CD4-positive, alpha-beta memory T cell (primary cell): ENCODE data around the gene FBXL5. TPM values are rescaled to one million over a fixed set of nuclear protein-coding genes. Genes with fewer than 3 reads are reported as not detected.

ENCODE experiments used
- CTCF ChIA-PET: fragments of 350-600 bp; sonication (Branson Sonifier 250); formaldehyde crosslinking; loops from one replicate; lab custom pipeline; 2021; ENCODE audit warnings: inconsistent platforms; ENCODE audit not compliant: partially characterized antibody; lab: Charles Lee
- POLR2A ChIA-PET: fragments of 350-600 bp; sonication (Branson Sonifier 250); formaldehyde crosslinking; loops from one replicate; lab custom pipeline; 2021; ENCODE audit not compliant: partially characterized antibody; lab: Charles Lee
- DNase-seq, 5 donors: peaks; one replicate each; pipeline versions ENCODE4 v3.0.0 to v3.0.0-alpha.2; 2020 to 2022; ENCODE audit warnings: mixed read lengths in 1 of 5
- H3K27ac ChIP-seq: one replicate; pipeline ENCODE4 v1.7.0; 2013; ENCODE audit warnings: low read depth, low read length
- H3K27me3 ChIP-seq: 2 replicates; pipeline ENCODE4 v1.7.0; 2013; ENCODE audit warnings: mild to moderate bottlenecking, low read length, moderate library complexity; ENCODE audit not compliant: insufficient read depth
- H3K36me3 ChIP-seq: 2 replicates; pipeline ENCODE4 v1.7.0; 2013; ENCODE audit warnings: mild to moderate bottlenecking, low read length, moderate library complexity; ENCODE audit not compliant: insufficient read depth
- H3K4me1 ChIP-seq: 2 replicates; pipeline ENCODE4 v1.7.0; 2013; ENCODE audit warnings: mild to moderate bottlenecking, low read length, moderate library complexity; ENCODE audit not compliant: insufficient read depth
- H3K4me3 ChIP-seq, 2 donors: one replicate each; pipeline ENCODE4 v1.7.0; 2013; ENCODE audit warnings: low read length in 2 of 2, mild to moderate bottlenecking in 1 of 2
- H3K9me3 ChIP-seq, 2 donors: one replicate each; pipeline ENCODE4 v1.7.0; 2013; ENCODE audit warnings: low read length in 2 of 2, control low read depth in 1 of 2; ENCODE audit not compliant: control insufficient read depth in 1 of 2
- H3K27ac Mint-ChIP-seq, 7 donors: one replicate each; pipeline ENCODE4 v1.8.0; 2020 to 2021; ENCODE audit warnings: mixed read lengths in 7 of 7, mild to moderate bottlenecking in 6 of 7, inconsistent platforms in 3 of 7, moderate library complexity in 3 of 7
- H3K27me3 Mint-ChIP-seq, 2 donors: one replicate each; pipeline ENCODE4 v1.8.0; 2020 to 2021; ENCODE audit warnings: mixed read lengths in 2 of 2
- H3K36me3 Mint-ChIP-seq, 2 donors: one replicate each; pipeline ENCODE4 v1.8.0; 2020 to 2021; ENCODE audit warnings: mixed read lengths in 2 of 2, inconsistent platforms in 1 of 2, mild to moderate bottlenecking in 1 of 2
- H3K4me1 Mint-ChIP-seq, 4 donors: one replicate each; pipeline ENCODE4 v1.8.0; 2020 to 2021; ENCODE audit warnings: mixed read lengths in 4 of 4, mild to moderate bottlenecking in 1 of 4
- H3K4me3 Mint-ChIP-seq, 8 donors: one replicate each; pipeline ENCODE4 v1.8.0; 2020 to 2021; ENCODE audit warnings: mixed read lengths in 8 of 8, mild to moderate bottlenecking in 7 of 8, moderate library complexity in 6 of 8, inconsistent platforms in 3 of 8
- H3K9me3 Mint-ChIP-seq, 8 donors: one replicate each; pipeline ENCODE4 v1.8.0; 2020 to 2021; ENCODE audit warnings: mixed read lengths in 8 of 8, mild to moderate bottlenecking in 5 of 8, inconsistent platforms in 3 of 8, moderate library complexity in 1 of 8
- intact Hi-C: fragments of 100-400 bp; cut with micrococcal nuclease; formaldehyde crosslinking; loops from one replicate; pipeline ENCODE4 v1.15.1; 2023
- polyA plus RNA-seq, 2 donors: library from polyadenylated mRNA; unstranded; fragments of 300-500 nt; fragmentation: Illumina TruSeq; gene quantifications; one replicate each; pipeline ENCODE4 v1.2.3, GENCODE V29; 2021
- total RNA-seq, 2 experiments: library from RNA; stranded (reverse); gene quantifications; one replicate each; pipeline ENCODE4 v1.2.3, GENCODE V29; 2021

FBXL5 gene
- total and polyA plus RNA-seq, 4 experiments from 2014 or later: 62.2 to 203 (median 75.6) TPM

DNA sequence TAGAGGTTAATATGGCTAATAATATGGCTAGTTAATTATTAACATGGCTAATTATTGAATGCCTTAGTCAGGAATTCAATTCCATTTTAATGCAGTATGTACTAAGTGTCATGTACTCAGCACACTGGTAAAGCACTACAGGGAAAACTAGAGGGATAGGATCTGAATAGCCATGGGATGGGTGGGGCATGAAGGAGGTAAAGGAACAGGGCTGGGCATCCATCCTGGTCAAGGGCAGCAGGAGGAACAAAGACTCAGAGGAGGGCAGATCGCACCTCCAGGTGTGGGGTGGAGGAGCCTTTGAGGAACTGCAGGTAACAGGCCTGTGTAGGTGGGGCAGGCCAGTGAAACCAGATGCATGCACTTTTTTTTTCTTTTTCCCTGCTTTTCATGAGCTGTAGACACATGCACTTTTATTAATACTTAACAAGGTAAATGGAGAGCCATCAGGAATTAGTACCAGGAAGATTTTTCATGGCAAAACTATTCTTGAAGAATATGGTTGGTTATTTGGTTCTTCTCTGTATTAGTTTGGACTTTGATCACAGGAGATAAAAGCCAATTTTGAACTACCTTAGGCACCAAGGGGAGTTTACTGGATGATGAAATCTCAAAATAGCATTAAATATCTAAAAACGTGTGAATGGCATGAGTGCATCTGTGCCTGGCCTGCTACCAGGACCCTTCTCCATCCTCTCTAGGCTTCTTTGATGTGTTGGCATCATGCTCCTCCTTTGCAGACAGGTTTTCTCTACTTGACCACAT is 97.2 kb downstream of the FBXL5 start:
- CTCF ChIA-PET: no interaction called here
- H3K4me3 Mint-ChIP-seq: no peak overlapping the region
- Histone ChIP-seq H3K4me1 (no peaks in the 10 kb centered on the region), H3K9me3 (no peaks in the 10 kb centered on the region), H3K36me3 (no peaks in the 10 kb centered on the region), H3K27me3 (no peaks in the 10 kb centered on the region), H3K4me3 (no peak overlapping the region), H3K27ac (no peak overlapping the region)
- intact Hi-C loops: no loop called here
- no peaks in the 10 kb centered on the region for H3K9me3 Mint-ChIP-seq
- POLR2A ChIA-PET: no interaction called here
- DNase-seq: no peak
- no peaks in the 10 kb centered on the region for H3K4me1 Mint-ChIP-seq
- no peaks in the 10 kb centered on the region for H3K27me3 Mint-ChIP-seq
- no peak overlapping the region for H3K27ac Mint-ChIP-seq
- H3K36me3 Mint-ChIP-seq: peaks cover 11 to 16% of the 10 kb centered on the region in 2 donors

DNA sequence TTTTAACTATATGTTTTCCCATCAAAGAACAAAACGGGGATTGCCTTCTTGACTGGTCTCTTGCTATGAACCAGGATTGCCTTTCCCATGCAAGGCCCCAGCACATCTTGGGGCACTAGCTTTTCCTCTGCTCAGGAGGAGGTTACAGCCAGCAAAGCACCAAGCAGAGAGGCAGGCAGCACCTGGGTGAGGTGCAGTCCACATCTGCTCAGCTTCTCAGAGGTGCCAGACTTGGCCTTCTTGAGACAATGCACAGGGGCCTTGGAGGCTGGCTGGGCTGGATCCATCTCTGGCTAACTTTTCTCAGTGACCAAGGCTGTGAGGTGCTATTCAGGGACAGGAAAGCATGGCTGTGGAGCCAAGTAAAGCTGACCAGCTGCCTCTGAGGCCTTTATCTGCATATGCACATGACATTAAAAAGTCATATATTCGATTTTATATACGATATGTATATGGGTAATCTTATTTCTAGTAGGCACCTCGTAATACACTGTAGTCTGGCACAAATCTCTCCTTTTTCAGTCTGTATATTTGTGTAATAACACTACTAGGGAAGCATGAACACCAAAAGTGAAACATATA is 98.6 kb downstream of the FBXL5 start:
- Mint-ChIP-seq H3K36me3 (peaks cover 5 to 9% of the 10 kb centered on the region in 2 donors), H3K27ac (no peak overlapping the region), H3K27me3 (no peaks in the 10 kb centered on the region), H3K4me3 (no peak overlapping the region), H3K4me1 (no peaks in the 10 kb centered on the region), H3K9me3 (no peaks in the 10 kb centered on the region)
- DNase-seq: no peak
- H3K4me1 ChIP-seq: no peaks in the 10 kb centered on the region
- no peaks in the 10 kb centered on the region for H3K36me3 ChIP-seq
- H3K27me3 ChIP-seq: no peaks in the 10 kb centered on the region
- H3K4me3 ChIP-seq: no peak overlapping the region
- intact Hi-C loops: no loop called here
- ChIA-PET POLR2A (no interaction called here), CTCF (no interaction called here)
- H3K9me3 ChIP-seq: no peaks in the 10 kb centered on the region
- H3K27ac ChIP-seq: no peak overlapping the region

Other genes with a start within 250 kb of the FBXL5 start
- not detected for gene C1QTNF7, start 227.3 kb downstream of the FBXL5 start, total RNA-seq
- not detected for gene C1QTNF7, start 227.3 kb downstream of the FBXL5 start, polyA plus RNA-seq
- gene CC2D2A, start 185.5 kb downstream of the FBXL5 start, total RNA-seq: under 1 TPM in 1 of 2 experiments, not detected in 1; 0.22 TPM
- gene CC2D2A, start 185.5 kb downstream of the FBXL5 start, polyA plus RNA-seq: under 1 TPM in 1 of 2 donors, not detected in 1; 0.20 TPM
- 10 to 100 TPM; 35.5 to 37.4 TPM for gene FAM200B, start 26.5 kb upstream of the FBXL5 start, total RNA-seq
- 10 to 100 TPM; 70.9 to 86.8 TPM for gene FAM200B, start 26.5 kb upstream of the FBXL5 start, polyA plus RNA-seq
- gene BST1, start 47.7 kb upstream of the FBXL5 start, total RNA-seq: under 1 TPM; 0.44 to 0.75 TPM
- under 1 TPM in 1 of 2 donors, not detected in 1; 0.53 TPM for gene BST1, start 47.7 kb upstream of the FBXL5 start, polyA plus RNA-seq
- 1 to 10 TPM in 1 of 2 experiments, under 1 TPM in 1; 1.00 to 1.7 TPM for gene CD38, start 123.0 kb upstream of the FBXL5 start, total RNA-seq
- 1 to 10 TPM in 1 of 2 donors, under 1 TPM in 1; 0.69 to 3.0 TPM for gene CD38, start 123.0 kb upstream of the FBXL5 start, polyA plus RNA-seq